ENCODE data around the gene PTK6.

Gene PTK6

GRCh38 chr20:63534831-63535651 is 2.1 kb downstream of the PTK6 start:
- H3K4me3 ChIP-seq: no peak overlapping the region
- TF ChIP-seq CTCF (IDR thresholded peaks at IDR 0.05): no peak
- intact Hi-C loops (cut with DNase I; ENCODE audit: low total_unique reads): loop anchor here (10.0 kb wide), 1 partner anchor 330 kb away; the partner anchor contains the start of genes ABHD16B and TPD52L2

DNA sequence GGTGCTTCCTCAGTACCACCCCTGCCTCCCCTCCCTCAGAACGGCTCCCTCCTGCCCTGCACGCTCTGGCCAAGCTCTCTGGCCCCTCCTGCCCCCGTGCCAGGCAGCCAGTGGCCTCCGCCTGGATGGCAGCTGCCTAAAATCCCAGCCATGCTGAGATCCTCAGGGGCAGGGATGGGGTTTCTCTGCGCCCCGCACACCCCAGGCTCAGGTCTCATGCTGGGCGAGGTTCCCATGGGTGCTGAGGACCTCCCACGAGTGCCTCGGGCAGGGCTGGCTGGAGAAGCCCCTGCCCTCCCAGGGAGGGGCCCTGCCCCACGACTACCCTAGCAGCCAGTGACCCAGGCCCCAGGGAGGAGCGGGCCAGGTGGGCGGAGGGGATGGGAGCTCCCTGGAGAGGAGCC is 2.7 kb downstream of the PTK6 start:
- H3K36me3 ChIP-seq: no peaks in the 10 kb centered on the region
- H3K27ac ChIP-seq: no peak overlapping the region
- no peaks in the 10 kb centered on the region for H3K9me3 ChIP-seq
- no peak for DNase-seq
- H3K27me3 ChIP-seq: peaks cover 0 to 73% of the 10 kb centered on the region in 2 donors
- intact Hi-C loops (cut with DNase I; ENCODE audit: low total_unique reads): loop anchor here (10.0 kb wide), 1 partner anchor 330 kb away; the partner anchor contains the start of genes ABHD16B and TPD52L2
- no peak for TF ChIP-seq CTCF (IDR thresholded peaks at IDR 0.05)
- H3K4me3 ChIP-seq: no peak overlapping the region
- H3K4me1 ChIP-seq: peaks cover 0 to 36% (median 8%) of the 10 kb centered on the region in 4 donors

More at GRCh38 chr20:63534831-63535651, 2.1 kb downstream of the PTK6 start:
- Histone ChIP-seq H3K36me3 (no peaks in the 10 kb centered on the region), H3K27me3 (peaks cover 0 to 79% of the 10 kb centered on the region in 2 donors), H3K4me1 (peaks cover 0 to 36% (median 8%) of the 10 kb centered on the region in 4 donors), H3K9me3 (no peaks in the 10 kb centered on the region), H3K27ac (no peak overlapping the region)
- no peak for DNase-seq

GRCh38 chr20:63533871-63534393 is 3.2 kb downstream of the PTK6 start:
- H3K9me3 ChIP-seq: no peaks in the 10 kb centered on the region
- no peak overlapping the region for H3K27ac ChIP-seq
- no peaks in the 10 kb centered on the region for H3K36me3 ChIP-seq
- intact Hi-C loops (cut with DNase I; ENCODE audit: low total_unique reads): loop anchor here (10.0 kb wide), 1 partner anchor 331 kb away; the partner anchor contains the start of genes ABHD16B and TPD52L2
- no peak for TF ChIP-seq CTCF (IDR thresholded peaks at IDR 0.05)
- no peak overlapping the region for H3K4me3 ChIP-seq
- DNase-seq: no peak
- peaks cover 0 to 36% (median 8%) of the 10 kb centered on the region in 4 donors for H3K4me1 ChIP-seq
- H3K27me3 ChIP-seq: peaks cover 0 to 68% of the 10 kb centered on the region in 2 donors

DNA sequence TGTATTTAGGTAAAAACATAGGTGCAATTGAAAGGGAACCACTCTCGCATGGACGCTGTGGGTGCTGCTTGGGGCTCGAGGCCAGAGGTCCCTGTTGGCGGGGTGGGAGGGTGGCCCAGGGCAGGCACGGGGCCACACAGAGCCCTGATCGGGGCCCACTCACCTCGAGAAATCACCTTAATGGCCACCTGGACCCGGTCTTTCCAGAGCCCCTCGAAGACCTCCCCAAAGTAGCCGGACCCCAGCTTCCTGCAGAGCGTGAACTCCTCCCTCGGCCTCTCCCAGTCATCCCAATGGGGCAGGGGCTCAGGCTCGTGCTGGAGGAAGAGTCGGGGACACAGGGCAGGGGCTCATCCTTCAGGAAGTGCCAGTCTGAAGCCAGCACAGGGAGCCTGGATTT is 3.8 kb downstream of the PTK6 start:
- no peak overlapping the region for H3K27ac ChIP-seq
- intact Hi-C loops (cut with DNase I; ENCODE audit: low total_unique reads): loop anchor here (10.0 kb wide), 1 partner anchor 331 kb away; the partner anchor contains the start of genes ABHD16B and TPD52L2
- DNase-seq: no peak
- TF ChIP-seq CTCF (IDR thresholded peaks at IDR 0.05): no peak
- peaks cover 0 to 64% of the 10 kb centered on the region in 2 donors for H3K27me3 ChIP-seq
- H3K9me3 ChIP-seq: no peaks in the 10 kb centered on the region
- H3K36me3 ChIP-seq: no peaks in the 10 kb centered on the region
- H3K4me3 ChIP-seq: no peak overlapping the region
- H3K4me1 ChIP-seq: peaks cover 0 to 33% (median 8%) of the 10 kb centered on the region in 4 donors

DNA sequence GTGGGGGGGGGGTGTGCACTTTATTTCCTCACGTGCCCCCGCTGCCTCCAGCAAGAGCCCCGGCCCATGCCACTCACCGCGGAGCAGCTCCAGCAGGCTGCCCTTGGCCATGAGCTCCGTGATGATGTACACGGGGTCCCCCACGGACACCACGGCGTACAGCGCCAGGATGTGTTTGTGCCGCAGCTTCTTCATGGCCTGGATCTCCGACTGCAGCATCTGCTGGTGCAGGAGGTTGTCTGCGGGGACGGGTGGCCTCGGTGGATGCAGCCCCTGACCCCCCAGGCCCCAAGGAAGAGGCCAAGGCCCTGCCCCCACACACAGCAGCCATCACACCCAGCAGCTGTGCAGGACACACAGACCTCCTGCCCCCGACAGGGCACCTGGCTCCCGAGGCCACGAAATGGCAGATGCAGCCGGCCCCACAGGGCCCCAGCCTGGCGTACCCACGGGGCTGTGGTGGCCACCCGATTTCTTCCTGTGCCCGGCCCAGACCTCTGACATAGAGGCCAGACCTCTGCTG is 4.7 kb downstream of the PTK6 start:
- no peaks in the 10 kb centered on the region for H3K9me3 ChIP-seq
- intact Hi-C loops (cut with DNase I; ENCODE audit: low total_unique reads): loop anchor here (10.0 kb wide), 1 partner anchor 332 kb away; the partner anchor contains the start of genes ABHD16B and TPD52L2

More for the DNA sequence above, 4.7 kb downstream of the PTK6 start:
- no peak overlapping the region for H3K27ac ChIP-seq
- H3K36me3 ChIP-seq: no peaks in the 10 kb centered on the region
- DNase-seq: no peak
- peaks cover 0 to 58% of the 10 kb centered on the region in 2 donors for H3K27me3 ChIP-seq
- no peak overlapping the region for H3K4me3 ChIP-seq
- no peak for TF ChIP-seq CTCF (IDR thresholded peaks at IDR 0.05)
- peaks cover 0 to 24% (median under 1%) of the 10 kb centered on the region in 4 donors for H3K4me1 ChIP-seq

Measured in tibial artery (tissue), 4 donors.